Stimulated activated CD4-positive, alpha-beta T cell treated with anti-CD3 and anti-CD28 coated beads, TNF-alpha, amount 100 ng/mL, for 1 hour (primary cell): ENCODE data around the gene FZD2.

ENCODE experiments used
- DNase-seq, 3 donors: peaks; one replicate each; pipeline ENCODE4 v3.0.0-alpha.2; 2020; ENCODE audit warnings: low read depth in 3 of 3, low spot score in 1 of 3

The FZD2 gene

GRCh38 chr17:44606658-44607057 lies 49.4 kb downstream of the FZD2 start:
- no peak for DNase-seq

- no peak for DNase-seq
Observed at GRCh38 chr17:44607836-44608690, 50.8 kb downstream of the FZD2 start.

GRCh38 chr17:44608727-44609435 lies 51.6 kb downstream of the FZD2 start:
- DNase-seq, result no peak

GRCh38 chr17:44610331-44610730 lies 53.0 kb downstream of the FZD2 start:
- no peak for DNase-seq
